Smooth muscle cell (in vitro differentiated cells): ENCODE measurements around the gene TTF2. TPM values are rescaled to one million over a fixed set of nuclear protein-coding genes. Genes with fewer than 3 reads are reported as not detected.
A peak's percentile ranks its signal among the peaks of the same experiment; 100 is the strongest.

Experiments used
- DNase-seq: peaks from one replicate; lab custom pipeline; 2025; ENCODE audit not compliant: unreplicated experiment; lab: John Stamatoyannopoulos, UW
- H2AFZ ChIP-seq: fragments of 200-600 bp; sonication (generic); 2 replicates; pipeline ENCODE4 v1.6.0; 2016; ENCODE audit warnings: antibody characterized with exemption, low read depth, mild to moderate bottlenecking
- H3F3A ChIP-seq: fragments of 200-600 bp; sonication (generic); 2 replicates; pipeline ENCODE4 v1.6.0; 2017; ENCODE audit warnings: antibody characterized with exemption, low read depth
- H3K27ac ChIP-seq: fragments of 200-600 bp; sonication (generic); 2 replicates; pipeline ENCODE4 v1.5.1; 2016; ENCODE audit warnings: low read depth, mild to moderate bottlenecking
- H3K27me3 ChIP-seq: fragments of 200-600 bp; sonication (generic); 2 replicates; pipeline ENCODE4 v1.6.1; 2016; ENCODE audit warnings: low read depth, mild to moderate bottlenecking
- H3K36me3 ChIP-seq: fragments of 200-600 bp; sonication (generic); 2 replicates; pipeline ENCODE4 v1.5.1; 2016; ENCODE audit warnings: low read depth
- H3K4me1 ChIP-seq: fragments of 200-600 bp; sonication (generic); 2 replicates; pipeline ENCODE4 v1.5.1; 2016; ENCODE audit warnings: low read depth
- H3K4me2 ChIP-seq: fragments of 200-600 bp; sonication (generic); 2 replicates; pipeline ENCODE4 v1.6.0; 2016; ENCODE audit warnings: mild to moderate bottlenecking
- H3K4me3 ChIP-seq: fragments of 200-600 bp; sonication (generic); 2 replicates; pipeline ENCODE4 v1.5.1; 2016; ENCODE audit warnings: mild to moderate bottlenecking
- H3K79me2 ChIP-seq: fragments of 200-600 bp; sonication (generic); 2 replicates; pipeline ENCODE4 v1.6.0; 2016; ENCODE audit warnings: low read depth, mild to moderate bottlenecking
- H3K9ac ChIP-seq: fragments of 200-600 bp; sonication (generic); 2 replicates; pipeline ENCODE4 v1.6.0; 2016; ENCODE audit warnings: low read depth
- H3K9me3 ChIP-seq: fragments of 200-600 bp; sonication (generic); replicated peaks from 2 replicates; pipeline ENCODE4 v1.5.1; 2016; ENCODE audit warnings: low read depth
- H4K20me1 ChIP-seq: fragments of 200-600 bp; sonication (generic); 2 replicates; pipeline ENCODE4 v1.6.0; 2016; ENCODE audit warnings: low read depth
- WGBS: methylation state at CpG from one replicate; pipeline ENCODE4 v1.1.7; 2016; ENCODE audit warnings: low lambda C conversion rate; 5-methylcytosine and 5-hydroxymethylcytosine counted together
- polyA plus RNA-seq: library from polyadenylated mRNA; unstranded; fragments of >200 nt; fragmentation: Nextera tagmentation; extraction: Ambion mirVana; gene quantifications from 2 replicates; pipeline ENCODE4 v1.2.1, GENCODE V29; 2016
- total RNA-seq: library from RNA; depleted of rRNA; stranded (reverse); fragments of >200 nt; gene quantifications from 2 replicates; pipeline ENCODE4 v1.2.3, GENCODE V29; 2014
- TF ChIP-seq, protein P1 (sequence below): fragments of 200-600 bp; sonication (generic); IDR thresholded peaks from 2 replicates; pipeline ENCODE4 v1.5.1; 2017; ENCODE audit warnings: borderline replicate concordance, mild to moderate bottlenecking, antibody characterized with exemption; ENCODE audit not compliant: insufficient read depth, poor library complexity, severe bottlenecking

TTF2 gene
- total and polyA plus RNA-seq, 2 experiments from 2014 or later: 4.9 to 8.2 TPM

DNA sequence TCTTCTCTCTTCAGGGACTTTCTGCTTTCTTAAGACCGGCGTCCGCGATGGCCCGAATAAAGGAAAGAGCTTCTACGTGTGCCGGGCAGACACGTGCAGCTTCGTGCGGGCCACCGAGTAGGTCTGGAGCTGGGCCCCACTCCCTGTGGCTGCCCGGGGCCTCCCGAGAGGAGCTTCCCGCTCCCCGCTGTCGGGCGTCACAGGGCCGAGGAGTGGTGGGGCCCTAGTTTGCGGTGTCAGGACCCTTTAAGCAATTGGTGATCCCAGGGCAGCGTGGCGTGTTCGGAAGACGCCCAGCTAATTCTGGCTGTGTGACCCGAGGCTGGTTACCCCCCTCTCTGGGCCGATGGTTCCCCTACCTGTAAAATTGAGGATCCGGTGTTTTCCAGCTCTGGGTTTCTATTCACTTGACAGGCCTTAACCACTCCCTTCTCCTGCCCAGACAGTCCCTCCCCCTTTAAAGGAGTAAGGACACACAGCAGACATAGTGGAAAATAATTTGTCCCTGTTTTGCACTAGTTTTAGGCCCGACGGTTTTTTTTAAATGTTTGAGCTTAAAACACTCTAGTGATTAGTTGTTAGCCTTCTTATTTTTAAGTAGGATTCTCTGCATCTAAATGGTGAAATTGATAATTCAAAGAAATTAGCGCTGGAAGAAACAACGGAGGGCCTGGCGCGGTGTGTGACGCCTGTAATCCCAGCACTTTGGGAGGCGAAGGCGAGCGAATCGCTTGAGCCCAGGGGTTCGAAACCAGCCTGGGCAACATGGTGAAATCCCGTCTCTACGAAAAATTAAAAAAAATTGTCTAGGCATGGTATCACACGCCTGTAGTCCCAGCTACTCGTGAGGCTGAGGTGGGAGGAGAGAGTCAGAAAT lies 553 bp downstream of the TTF2 start:
- peak overlapping the region; percentile 82 for H3K9ac ChIP-seq
- peak overlapping the region; percentile 90 for H3K4me2 ChIP-seq
- no peaks in the 10 kb centered on the region for H3K36me3 ChIP-seq
- H4K20me1 ChIP-seq: no peaks in the 10 kb centered on the region
- peaks cover 18% of the 10 kb centered on the region for H3K4me1 ChIP-seq
- peak overlapping the region; percentile 67 for H3K4me3 ChIP-seq
- H3K27me3 ChIP-seq: no peaks in the 10 kb centered on the region
- TF ChIP-seq, protein P1, sequence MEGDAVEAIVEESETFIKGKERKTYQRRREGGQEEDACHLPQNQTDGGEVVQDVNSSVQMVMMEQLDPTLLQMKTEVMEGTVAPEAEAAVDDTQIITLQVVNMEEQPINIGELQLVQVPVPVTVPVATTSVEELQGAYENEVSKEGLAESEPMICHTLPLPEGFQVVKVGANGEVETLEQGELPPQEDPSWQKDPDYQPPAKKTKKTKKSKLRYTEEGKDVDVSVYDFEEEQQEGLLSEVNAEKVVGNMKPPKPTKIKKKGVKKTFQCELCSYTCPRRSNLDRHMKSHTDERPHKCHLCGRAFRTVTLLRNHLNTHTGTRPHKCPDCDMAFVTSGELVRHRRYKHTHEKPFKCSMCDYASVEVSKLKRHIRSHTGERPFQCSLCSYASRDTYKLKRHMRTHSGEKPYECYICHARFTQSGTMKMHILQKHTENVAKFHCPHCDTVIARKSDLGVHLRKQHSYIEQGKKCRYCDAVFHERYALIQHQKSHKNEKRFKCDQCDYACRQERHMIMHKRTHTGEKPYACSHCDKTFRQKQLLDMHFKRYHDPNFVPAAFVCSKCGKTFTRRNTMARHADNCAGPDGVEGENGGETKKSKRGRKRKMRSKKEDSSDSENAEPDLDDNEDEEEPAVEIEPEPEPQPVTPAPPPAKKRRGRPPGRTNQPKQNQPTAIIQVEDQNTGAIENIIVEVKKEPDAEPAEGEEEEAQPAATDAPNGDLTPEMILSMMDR: no peak
- H3F3A ChIP-seq: peaks cover 14% of the 10 kb centered on the region
- no peak for DNase-seq
- H3K27ac ChIP-seq: peak overlapping the region; percentile 81
- 12% methylated on average over 41 of the region's 42 CpGs for WGBS
- no peaks in the 10 kb centered on the region for H3K79me2 ChIP-seq
- peak overlapping the region; percentile 81 for H2AFZ ChIP-seq
- H3K9me3 ChIP-seq: no peaks in the 10 kb centered on the region

DNA sequence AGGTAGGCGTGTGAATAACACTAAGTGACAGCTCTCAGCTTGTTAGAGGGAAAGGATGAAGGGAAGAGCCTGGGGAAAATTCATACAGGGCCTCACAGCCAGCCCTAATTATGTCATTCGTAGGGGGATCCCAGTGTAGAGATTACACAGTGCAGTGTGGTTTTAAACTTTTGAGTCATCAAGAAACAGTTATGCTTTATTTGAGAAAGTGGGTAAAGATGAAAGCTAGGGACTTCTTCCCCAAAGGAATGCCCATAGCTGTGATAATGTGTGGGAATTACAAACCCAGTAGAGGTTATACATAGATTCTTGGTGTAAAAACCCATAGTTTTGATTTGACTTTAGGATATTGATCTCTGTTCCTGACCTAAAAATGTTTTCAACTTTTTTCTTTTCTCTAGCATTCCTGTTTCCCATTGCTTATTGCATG lies 1.9 kb downstream of the TTF2 start:
- Histone ChIP-seq H3K4me2 (peak overlapping the region; percentile 90), H2AFZ (no peak overlapping the region), H3K79me2 (no peaks in the 10 kb centered on the region), H3K27me3 (no peaks in the 10 kb centered on the region), H3K4me3 (no peak overlapping the region), H3K4me1 (peaks cover 18% of the 10 kb centered on the region), H3K27ac (peak overlapping the region; percentile 81), H3K9me3 (no peaks in the 10 kb centered on the region), H4K20me1 (no peaks in the 10 kb centered on the region), H3F3A (peaks cover 14% of the 10 kb centered on the region), H3K9ac (no peak overlapping the region), H3K36me3 (no peaks in the 10 kb centered on the region)
- 4% methylated on average over 2 of the region's 2 CpGs for WGBS
- TF ChIP-seq, protein P1: no peak
- no peak for DNase-seq

DNA sequence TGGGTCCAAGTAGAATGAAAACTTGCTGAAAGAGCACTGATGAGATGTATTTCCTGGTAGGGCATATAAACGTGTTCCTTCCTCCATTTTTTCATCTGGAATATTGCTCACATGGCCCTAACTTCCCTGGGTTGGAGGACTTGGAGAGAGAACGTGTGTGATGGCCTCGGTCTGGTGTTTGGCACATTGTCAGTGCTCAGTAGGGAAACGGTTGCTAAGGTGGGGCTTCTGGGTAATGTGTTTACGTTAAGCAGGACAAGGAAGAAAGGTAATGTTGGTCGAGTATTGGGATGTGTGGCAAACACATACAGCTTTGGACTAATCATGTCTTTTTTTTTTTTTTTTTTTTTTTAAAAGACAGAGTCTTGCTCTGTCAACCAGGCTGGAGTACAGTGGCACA lies 6.2 kb downstream of the TTF2 start:
- Histone ChIP-seq H3K27me3 (no peaks in the 10 kb centered on the region), H3K9ac (no peak overlapping the region), H3K27ac (no peak overlapping the region), H3K36me3 (no peaks in the 10 kb centered on the region), H3F3A (peaks cover 2% of the 10 kb centered on the region), H2AFZ (no peak overlapping the region), H3K4me1 (peaks cover 5% of the 10 kb centered on the region), H4K20me1 (no peaks in the 10 kb centered on the region), H3K4me3 (no peak overlapping the region), H3K9me3 (no peaks in the 10 kb centered on the region), H3K79me2 (no peaks in the 10 kb centered on the region), H3K4me2 (no peak overlapping the region)
- WGBS: 91% methylated on average over 6 of the region's 6 CpGs
- no peak for DNase-seq
- TF ChIP-seq, protein P1: no peak
